ENCODE results near the gene LTBP4. TPM values are rescaled to one million over a fixed set of nuclear protein-coding genes. Genes with fewer than 3 reads are reported as not detected.
"Not testable (repeated sequence)": the region's sequence is repeated elsewhere in the genome, so short reads cannot be mapped to it uniquely, and the experiment has no call there.

LTBP4 gene, protein sequence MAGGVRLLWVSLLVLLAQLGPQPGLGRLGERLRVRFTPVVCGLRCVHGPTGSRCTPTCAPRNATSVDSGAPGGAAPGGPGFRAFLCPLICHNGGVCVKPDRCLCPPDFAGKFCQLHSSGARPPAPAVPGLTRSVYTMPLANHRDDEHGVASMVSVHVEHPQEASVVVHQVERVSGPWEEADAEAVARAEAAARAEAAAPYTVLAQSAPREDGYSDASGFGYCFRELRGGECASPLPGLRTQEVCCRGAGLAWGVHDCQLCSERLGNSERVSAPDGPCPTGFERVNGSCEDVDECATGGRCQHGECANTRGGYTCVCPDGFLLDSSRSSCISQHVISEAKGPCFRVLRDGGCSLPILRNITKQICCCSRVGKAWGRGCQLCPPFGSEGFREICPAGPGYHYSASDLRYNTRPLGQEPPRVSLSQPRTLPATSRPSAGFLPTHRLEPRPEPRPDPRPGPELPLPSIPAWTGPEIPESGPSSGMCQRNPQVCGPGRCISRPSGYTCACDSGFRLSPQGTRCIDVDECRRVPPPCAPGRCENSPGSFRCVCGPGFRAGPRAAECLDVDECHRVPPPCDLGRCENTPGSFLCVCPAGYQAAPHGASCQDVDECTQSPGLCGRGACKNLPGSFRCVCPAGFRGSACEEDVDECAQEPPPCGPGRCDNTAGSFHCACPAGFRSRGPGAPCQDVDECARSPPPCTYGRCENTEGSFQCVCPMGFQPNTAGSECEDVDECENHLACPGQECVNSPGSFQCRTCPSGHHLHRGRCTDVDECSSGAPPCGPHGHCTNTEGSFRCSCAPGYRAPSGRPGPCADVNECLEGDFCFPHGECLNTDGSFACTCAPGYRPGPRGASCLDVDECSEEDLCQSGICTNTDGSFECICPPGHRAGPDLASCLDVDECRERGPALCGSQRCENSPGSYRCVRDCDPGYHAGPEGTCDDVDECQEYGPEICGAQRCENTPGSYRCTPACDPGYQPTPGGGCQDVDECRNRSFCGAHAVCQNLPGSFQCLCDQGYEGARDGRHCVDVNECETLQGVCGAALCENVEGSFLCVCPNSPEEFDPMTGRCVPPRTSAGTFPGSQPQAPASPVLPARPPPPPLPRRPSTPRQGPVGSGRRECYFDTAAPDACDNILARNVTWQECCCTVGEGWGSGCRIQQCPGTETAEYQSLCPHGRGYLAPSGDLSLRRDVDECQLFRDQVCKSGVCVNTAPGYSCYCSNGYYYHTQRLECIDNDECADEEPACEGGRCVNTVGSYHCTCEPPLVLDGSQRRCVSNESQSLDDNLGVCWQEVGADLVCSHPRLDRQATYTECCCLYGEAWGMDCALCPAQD (N-terminal part only)
- 100 to 1,000 TPM; 198 to 230 TPM for total RNA-seq
- 49.9 to 73.3 reads per million in 2 donors for total RNA-seq

DNA sequence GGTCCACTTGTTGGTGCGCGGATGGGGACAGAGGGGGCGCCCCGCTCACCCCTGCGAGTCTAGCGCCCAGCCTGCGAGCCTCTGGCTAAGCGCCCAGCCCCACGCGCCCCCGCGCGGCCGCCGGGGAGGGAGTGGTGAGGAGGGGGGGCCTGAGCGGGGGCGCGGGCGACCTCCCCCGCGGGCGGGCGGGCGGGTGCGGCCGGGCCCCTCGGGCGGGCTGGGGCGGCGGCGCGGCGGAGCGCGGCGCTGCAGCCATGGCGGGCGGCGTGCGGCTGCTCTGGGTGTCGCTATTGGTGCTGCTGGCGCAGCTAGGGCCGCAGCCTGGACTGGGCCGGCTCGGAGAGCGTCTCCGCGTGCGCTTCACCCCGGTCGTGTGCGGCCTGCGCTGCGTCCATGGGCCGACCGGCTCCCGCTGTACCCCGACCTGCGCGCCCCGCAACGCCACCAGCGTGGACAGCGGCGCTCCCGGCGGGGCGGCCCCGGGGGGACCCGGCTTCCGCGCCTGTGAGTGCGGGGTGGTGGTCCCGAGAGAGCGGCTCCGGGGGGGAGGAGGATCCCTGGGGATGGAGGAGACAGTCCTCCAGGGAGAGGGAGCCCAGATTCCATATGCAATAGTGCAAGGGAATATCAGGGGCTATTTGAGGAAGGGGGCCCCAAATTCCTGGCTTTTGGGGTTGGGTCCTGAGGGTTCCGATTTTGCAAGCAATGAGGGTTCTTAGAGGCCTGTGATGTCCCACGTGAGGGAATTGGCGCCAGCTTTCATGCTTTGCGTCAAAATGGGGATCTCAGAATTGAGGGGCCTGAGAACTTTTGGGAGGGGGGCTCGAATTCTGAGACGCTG is at the start of gene LTBP4:
LTBP4 (plus strand) TSS at position 236 of the 841 bp plus-strand sequence; CDS start at position 255, 19 bp downstream.
- Mint-ChIP-seq H3K27me3 (peaks cover 29% of the 10 kb centered on the region), H3K27ac (peak within 1 kb of the TSS; percentile 27), H3K4me1 (peaks cover 50% of the 10 kb centered on the region), H3K36me3 (ENCODE audit: low read depth) (peaks cover 8% of the 10 kb centered on the region), H3K4me3 (peak within 1 kb of the TSS; percentile 83)
- DNase-seq (peak in 2 of 3 donors; percentile 29 to 44), ATAC-seq (no peak)
- H3K9me3 ChIP-seq (ENCODE audit: control insufficient read depth, low read length, poor library complexity, severe bottlenecking): no peaks in the 10 kb centered on the region

DNA sequence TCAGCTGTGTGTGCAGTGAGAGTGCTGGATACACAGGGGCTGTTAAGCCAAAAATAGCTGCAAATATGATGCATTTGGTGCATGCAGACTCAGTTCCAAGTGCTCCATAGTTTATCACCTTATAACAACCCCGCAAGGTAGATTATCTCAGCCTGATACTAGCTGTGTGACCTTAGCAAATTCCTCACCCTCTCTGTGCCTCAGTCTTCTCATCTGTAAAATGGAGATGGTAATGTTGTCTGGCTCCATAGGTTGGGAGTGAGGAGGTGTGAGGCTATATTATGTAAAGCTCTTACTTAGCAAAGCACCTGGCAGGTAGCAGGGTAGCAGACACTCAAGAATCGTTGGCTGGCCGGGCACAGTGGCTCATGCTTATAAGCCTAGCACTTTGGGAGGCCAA is 48.3 kb upstream of the LTBP4 start:
- Mint-ChIP-seq H3K36me3 (ENCODE audit: low read depth) (no peaks in the 10 kb centered on the region), H3K27ac (no peak overlapping the region), H3K4me1 (peaks cover 15% of the 10 kb centered on the region), H3K4me3 (no peak overlapping the region), H3K27me3 (peaks cover 76% of the 10 kb centered on the region)
- DNase-seq (no peak), ATAC-seq (no peak)
- no peaks in the 10 kb centered on the region for H3K9me3 ChIP-seq (ENCODE audit: control insufficient read depth, low read length, poor library complexity, severe bottlenecking)

DNA sequence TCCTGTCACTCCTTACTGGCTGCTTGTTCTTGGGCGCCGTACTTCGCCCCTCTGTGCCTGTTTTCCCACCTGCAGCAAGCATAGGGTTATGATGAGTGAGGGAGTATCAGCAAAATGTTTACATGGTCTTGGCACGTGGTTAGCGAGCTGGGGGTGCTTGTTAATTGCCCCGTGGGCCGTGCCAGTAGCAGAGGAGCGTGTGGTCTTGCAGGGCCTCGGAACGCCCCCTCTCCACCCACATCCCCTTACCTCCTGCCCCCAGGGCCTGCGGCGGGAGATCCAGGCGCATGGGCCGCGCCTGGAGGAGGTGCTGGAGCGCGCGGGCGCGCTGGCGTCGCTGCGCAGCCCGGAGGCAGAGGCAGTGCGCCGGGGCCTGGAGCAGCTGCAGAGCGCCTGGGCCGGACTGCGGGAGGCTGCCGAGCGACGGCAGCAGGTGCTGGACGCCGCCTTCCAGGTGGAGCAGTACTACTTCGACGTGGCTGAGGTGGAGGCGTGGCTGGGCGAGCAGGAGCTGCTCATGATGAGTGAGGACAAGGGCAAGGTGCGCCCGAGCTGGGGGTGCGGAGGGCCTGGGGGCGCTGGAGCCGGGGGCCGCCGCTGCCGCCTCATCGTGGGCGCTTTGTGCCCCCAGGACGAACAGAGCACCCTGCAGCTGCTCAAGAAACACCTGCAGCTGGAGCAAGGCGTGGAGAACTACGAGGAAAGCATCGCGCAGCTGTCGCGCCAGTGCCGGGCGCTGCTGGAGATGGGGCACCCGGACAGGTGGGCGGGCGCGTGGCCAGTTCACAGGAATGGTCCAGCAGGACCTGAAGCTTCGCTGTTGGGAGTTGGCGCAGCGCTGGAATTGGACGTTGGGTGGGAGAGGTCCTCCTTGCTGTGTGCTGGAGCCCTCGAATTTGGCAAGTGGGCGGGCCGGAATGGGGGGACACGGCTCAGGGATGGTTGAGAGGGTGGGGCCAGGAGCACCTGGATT is 47.0 kb upstream of the LTBP4 start:
- Mint-ChIP-seq H3K4me3 (no peak overlapping the region), H3K4me1 (peaks cover 9% of the 10 kb centered on the region), H3K36me3 (ENCODE audit: low read depth) (no peaks in the 10 kb centered on the region), H3K27me3 (peaks cover 78% of the 10 kb centered on the region), H3K27ac (no peak overlapping the region)
- no peaks in the 10 kb centered on the region for H3K9me3 ChIP-seq (ENCODE audit: control insufficient read depth, low read length, poor library complexity, severe bottlenecking)
- ATAC-seq (no peak), DNase-seq (no peak)

DNA sequence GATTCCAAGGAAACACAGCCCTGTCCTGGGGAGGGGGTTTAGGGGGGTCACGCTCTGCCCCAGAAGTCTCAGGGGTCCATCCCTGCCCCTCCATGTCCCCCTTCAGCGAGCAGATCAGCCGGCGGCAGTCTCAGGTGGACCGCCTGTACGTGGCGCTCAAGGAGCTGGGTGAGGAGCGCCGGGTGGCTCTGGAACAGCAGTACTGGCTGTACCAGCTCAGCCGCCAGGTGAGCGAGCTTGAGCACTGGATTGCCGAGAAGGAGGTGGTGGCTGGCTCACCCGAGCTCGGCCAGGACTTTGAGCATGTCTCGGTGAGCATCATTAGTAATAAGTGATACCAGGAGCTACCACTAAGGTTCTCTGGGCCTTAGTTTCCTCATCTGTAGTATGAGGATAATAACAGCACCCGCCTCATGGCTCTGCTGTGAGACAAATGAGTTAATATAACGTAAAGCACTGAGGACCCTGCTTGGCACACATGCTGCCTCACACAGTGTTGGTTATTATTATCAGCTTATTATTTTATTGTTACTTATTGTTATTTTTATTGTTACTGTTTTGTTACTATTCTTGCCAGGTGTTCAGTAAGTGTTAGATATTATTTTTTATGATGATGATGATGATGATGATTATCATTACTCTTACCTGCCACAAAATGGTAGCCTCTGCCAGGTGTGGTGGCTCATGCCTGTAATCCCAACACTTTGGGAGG is 45.0 kb upstream of the LTBP4 start:
- H3K9me3 ChIP-seq (ENCODE audit: control insufficient read depth, low read length, poor library complexity, severe bottlenecking): no peaks in the 10 kb centered on the region
- Mint-ChIP-seq H3K27ac (no peak overlapping the region), H3K27me3 (peaks cover 70% of the 10 kb centered on the region), H3K36me3 (ENCODE audit: low read depth) (peaks cover 5% of the 10 kb centered on the region), H3K4me3 (no peak overlapping the region), H3K4me1 (peaks cover 8% of the 10 kb centered on the region)
- DNase-seq (no peak), ATAC-seq (no peak)

DNA sequence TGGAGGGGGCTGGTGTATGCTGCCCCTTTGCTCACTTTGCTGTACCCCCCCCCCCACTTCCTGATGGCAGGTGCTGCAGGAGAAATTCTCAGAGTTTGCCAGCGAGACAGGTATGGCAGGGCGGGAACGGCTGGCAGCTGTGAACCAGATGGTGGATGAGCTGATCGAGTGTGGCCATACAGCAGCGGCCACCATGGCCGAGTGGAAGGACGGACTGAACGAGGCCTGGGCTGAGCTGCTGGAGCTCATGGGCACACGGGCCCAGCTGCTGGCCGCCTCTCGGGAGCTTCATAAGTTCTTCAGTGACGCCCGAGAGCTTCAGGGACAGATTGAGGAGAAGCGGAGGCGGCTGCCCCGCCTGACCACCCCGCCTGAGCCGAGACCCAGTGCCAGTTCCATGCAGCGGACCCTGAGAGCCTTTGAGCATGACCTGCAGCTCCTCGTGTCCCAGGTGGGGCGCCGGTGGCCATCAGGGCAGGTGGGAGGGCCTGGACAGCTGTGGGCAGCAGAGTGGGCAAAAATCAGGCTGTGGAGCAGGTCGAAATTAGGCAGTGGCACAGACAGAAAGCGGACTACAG is 44.1 kb upstream of the LTBP4 start:
- no peaks in the 10 kb centered on the region for H3K9me3 ChIP-seq (ENCODE audit: control insufficient read depth, low read length, poor library complexity, severe bottlenecking)
- Mint-ChIP-seq H3K4me1 (peaks cover 8% of the 10 kb centered on the region), H3K27me3 (peaks cover 71% of the 10 kb centered on the region), H3K4me3 (no peak overlapping the region), H3K36me3 (ENCODE audit: low read depth) (peaks cover 9% of the 10 kb centered on the region), H3K27ac (no peak overlapping the region)
- DNase-seq: no peak
- no peak for ATAC-seq

DNA sequence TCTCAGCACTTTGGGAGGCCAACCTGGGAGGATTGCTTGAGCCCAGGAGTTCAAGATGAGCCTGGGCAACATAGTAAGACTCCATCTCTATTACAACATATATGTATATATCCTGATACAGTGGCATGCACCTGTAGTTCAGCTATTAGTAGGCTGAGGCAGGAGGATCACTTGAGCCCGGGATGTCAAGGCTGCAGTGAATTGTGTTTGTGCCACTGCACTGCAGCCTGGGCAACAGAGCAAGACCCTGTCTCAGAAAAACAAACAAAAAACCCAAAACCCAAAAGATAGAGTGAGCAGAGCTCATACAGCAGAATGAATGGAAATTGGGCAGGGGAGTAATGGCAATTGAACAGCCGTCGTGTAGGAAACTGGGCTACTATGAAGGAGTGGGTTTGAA is 41.8 kb upstream of the LTBP4 start:
- Mint-ChIP-seq H3K27me3 (peaks cover 61% of the 10 kb centered on the region), H3K36me3 (ENCODE audit: low read depth) (peaks cover 9% of the 10 kb centered on the region), H3K4me3 (no peak overlapping the region), H3K27ac (no peak overlapping the region), H3K4me1 (peaks cover 5% of the 10 kb centered on the region)
- no peak for ATAC-seq
- DNase-seq: no peak
- H3K9me3 ChIP-seq (ENCODE audit: control insufficient read depth, low read length, poor library complexity, severe bottlenecking): no peaks in the 10 kb centered on the region

DNA sequence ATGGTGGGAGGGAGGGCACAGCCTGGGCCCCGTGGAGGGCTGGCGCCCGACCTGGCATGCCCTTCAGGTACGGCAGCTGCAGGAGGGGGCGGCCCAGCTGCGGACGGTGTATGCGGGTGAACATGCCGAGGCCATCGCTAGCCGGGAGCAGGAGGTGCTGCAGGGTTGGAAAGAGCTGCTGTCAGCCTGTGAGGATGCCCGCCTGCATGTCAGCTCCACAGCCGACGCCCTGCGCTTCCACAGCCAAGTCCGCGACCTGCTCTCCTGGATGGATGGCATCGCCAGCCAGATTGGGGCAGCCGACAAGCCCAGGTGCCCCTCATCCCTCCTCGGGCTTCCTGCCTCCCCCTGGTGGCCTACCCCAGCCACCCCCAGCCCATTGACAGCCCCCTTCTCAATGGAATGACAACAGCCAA is 41.1 kb upstream of the LTBP4 start:
- Mint-ChIP-seq H3K27me3 (peaks cover 61% of the 10 kb centered on the region), H3K27ac (no peak overlapping the region), H3K36me3 (ENCODE audit: low read depth) (peaks cover 9% of the 10 kb centered on the region), H3K4me1 (peaks cover 3% of the 10 kb centered on the region), H3K4me3 (no peak overlapping the region)
- ATAC-seq: no peak
- DNase-seq: no peak
- H3K9me3 ChIP-seq (ENCODE audit: control insufficient read depth, low read length, poor library complexity, severe bottlenecking): no peaks in the 10 kb centered on the region

DNA sequence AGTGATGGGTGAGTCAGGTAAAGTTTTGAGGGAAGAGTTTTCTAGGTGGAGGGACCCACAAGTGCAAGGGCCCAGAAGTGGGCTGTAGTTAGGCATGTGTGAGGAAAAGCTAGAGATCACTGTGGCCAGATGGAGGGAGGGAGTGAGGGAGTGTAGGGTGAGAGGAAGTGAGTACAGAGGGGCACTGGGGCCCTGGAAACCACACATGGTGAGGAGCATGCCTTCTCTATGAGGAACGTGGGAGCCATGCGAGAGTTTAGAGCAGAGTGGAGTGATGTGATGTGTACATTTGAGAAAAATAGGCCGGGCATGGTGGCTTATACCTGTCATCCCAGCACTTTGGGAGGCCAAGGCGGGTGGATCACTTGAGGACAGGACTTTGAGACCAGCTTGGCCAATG is 39.2 kb upstream of the LTBP4 start:
- no peaks in the 10 kb centered on the region for H3K9me3 ChIP-seq (ENCODE audit: control insufficient read depth, low read length, poor library complexity, severe bottlenecking)
- DNase-seq (no peak), ATAC-seq (no peak)
- Mint-ChIP-seq H3K4me1 (peaks cover 3% of the 10 kb centered on the region), H3K27ac (no peak overlapping the region), H3K36me3 (ENCODE audit: low read depth) (peaks cover 9% of the 10 kb centered on the region), H3K4me3 (no peak overlapping the region), H3K27me3 (peaks cover 65% of the 10 kb centered on the region)

DNA sequence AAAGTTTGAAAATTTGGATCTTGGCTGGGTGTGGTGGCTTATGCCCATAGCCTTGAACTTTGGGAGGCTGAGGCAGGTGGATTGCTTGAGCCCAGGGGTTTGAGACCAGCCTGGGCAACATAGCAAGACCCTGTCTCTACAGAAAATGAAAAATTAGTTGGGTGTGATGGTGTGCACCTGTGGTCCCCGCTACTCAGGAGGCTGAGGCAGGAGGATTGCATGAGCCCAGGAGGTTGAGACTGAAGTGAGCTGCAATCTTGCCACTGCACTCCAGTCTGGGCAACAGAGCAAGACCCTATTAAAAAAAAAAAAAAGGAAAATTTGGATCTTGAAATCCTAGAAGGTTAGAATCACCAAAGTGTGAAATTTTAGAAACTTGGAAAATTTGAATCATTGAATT is 36.6 kb upstream of the LTBP4 start:
- H3K4me3 Mint-ChIP-seq; H3K27ac Mint-ChIP-seq; H3K36me3 Mint-ChIP-seq (ENCODE audit: low read depth); H3K9me3 ChIP-seq (ENCODE audit: control insufficient read depth, low read length, poor library complexity, severe bottlenecking); H3K4me1 Mint-ChIP-seq; ATAC-seq; DNase-seq: not testable (repeated sequence)
- H3K27me3 Mint-ChIP-seq: peaks cover 47% of the 10 kb centered on the region

DNA sequence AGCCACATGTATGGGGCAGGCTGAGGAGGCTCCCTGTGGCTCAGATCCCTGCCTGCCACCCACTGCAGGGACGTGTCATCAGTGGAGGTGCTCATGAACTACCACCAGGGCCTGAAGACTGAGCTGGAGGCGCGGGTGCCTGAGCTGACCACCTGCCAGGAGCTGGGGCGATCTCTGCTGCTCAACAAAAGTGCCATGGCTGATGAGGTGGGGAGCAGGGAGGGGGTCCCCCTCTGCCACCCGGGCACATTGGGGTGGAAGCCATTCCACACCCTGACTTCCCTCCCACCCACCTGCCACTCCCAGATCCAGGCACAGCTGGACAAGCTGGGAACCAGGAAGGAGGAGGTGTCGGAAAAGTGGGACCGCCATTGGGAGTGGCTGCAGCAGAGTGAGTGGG is 35.8 kb upstream of the LTBP4 start:
- H3K4me3 Mint-ChIP-seq: no peak overlapping the region
- peaks cover 6% of the 10 kb centered on the region for H3K4me1 Mint-ChIP-seq
- no peak for ATAC-seq
- no peak overlapping the region for H3K27ac Mint-ChIP-seq
- peaks cover 5% of the 10 kb centered on the region for H3K36me3 Mint-ChIP-seq (ENCODE audit: low read depth)
- H3K9me3 ChIP-seq (ENCODE audit: control insufficient read depth, low read length, poor library complexity, severe bottlenecking): no peaks in the 10 kb centered on the region
- H3K27me3 Mint-ChIP-seq: peaks cover 42% of the 10 kb centered on the region
- no peak for DNase-seq

All from T-helper 17 cell (primary cell).